ENCODE data around the gene ZNF774.

DNA sequence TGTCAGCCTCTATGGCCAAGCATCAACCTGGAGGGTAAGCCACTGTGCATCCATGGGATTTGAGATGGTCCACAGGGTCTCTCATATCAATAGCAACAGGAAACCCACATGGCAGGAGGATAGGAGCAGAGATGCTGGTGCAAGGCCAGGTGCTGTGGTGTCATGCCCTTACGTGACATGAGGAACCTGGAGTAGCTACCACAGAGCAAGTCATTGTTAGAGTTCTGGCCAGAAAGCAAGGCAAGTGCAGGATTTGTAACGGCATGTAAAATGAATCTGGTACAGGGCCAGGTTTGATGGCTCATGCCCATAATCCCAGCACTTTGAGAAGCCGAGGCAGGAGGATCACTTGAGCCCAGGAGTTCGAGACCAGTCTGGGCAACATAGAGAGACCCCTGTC, 14.8 kb upstream of the ZNF774 start:
- no peak for TF ChIP-seq EZH2 (IDR thresholded peaks at IDR 0.05; ENCODE audit: borderline replicate concordance, low read length)
- TF ChIP-seq, protein P1, sequence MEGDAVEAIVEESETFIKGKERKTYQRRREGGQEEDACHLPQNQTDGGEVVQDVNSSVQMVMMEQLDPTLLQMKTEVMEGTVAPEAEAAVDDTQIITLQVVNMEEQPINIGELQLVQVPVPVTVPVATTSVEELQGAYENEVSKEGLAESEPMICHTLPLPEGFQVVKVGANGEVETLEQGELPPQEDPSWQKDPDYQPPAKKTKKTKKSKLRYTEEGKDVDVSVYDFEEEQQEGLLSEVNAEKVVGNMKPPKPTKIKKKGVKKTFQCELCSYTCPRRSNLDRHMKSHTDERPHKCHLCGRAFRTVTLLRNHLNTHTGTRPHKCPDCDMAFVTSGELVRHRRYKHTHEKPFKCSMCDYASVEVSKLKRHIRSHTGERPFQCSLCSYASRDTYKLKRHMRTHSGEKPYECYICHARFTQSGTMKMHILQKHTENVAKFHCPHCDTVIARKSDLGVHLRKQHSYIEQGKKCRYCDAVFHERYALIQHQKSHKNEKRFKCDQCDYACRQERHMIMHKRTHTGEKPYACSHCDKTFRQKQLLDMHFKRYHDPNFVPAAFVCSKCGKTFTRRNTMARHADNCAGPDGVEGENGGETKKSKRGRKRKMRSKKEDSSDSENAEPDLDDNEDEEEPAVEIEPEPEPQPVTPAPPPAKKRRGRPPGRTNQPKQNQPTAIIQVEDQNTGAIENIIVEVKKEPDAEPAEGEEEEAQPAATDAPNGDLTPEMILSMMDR (IDR thresholded peaks at IDR 0.05; ENCODE audit: low read length), result no peak
